SK-N-DZ (cell line): ENCODE data around the gene GZF1.

Experiments
- DNase-seq: peaks from one replicate; pipeline ENCODE4 v3.0.0-alpha.2; 2015; ENCODE audit warnings: low spot score

The GZF1 gene

DNA sequence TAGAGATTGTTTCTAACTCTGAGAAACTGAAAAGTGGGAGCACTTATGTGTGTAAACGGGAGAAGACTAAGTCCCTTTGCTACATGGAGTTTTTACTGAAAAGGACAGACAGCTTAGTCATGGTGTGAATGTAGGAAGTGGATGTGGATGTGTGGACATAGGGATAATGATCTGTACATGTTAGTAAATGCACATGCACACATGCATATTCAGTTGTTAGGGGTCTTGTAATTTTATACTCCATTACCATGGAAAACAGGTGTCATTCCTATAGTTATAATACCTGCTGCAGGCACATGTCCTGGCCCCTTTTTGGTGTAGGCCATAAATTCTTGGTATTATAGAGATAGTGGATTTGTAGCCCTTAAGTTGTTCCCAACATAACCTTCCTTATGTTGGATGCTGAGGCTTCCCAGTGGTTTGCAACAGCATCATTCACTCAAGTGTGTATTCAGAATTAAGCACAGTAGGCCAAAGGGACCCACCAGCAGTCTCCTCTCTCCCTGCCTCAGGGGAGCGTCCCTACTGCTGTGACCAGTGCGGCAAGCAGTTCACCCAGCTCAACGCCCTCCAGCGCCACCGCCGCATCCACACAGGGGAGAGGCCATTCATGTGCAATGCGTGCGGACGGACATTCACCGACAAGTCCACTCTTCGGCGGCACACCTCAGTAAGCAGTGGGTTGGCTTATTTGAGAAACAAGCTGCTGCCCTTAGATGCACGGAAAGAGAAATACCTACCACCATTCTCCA lies 7.3 kb downstream of the GZF1 start:
- no peak for DNase-seq

DNA sequence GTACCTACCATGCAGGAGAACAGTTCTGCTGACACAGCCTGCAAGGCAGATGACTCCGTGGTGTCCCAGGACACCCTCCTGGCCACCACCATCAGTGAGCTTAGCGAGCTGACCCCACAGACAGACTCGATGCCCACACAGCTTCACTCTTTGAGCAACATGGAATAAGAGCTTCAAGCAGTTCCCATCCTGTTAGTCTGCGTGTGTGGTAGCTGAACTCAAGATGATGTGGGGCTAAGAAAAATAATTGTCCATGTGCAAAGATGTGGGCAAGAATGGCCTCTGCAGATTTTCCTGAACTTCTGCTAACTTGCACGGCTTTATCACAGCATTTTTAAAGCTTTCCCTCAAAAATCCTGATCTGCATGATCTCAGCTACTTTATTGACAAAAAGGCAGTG lies 8.3 kb downstream of the GZF1 start:
- DNase-seq: no peak

DNA sequence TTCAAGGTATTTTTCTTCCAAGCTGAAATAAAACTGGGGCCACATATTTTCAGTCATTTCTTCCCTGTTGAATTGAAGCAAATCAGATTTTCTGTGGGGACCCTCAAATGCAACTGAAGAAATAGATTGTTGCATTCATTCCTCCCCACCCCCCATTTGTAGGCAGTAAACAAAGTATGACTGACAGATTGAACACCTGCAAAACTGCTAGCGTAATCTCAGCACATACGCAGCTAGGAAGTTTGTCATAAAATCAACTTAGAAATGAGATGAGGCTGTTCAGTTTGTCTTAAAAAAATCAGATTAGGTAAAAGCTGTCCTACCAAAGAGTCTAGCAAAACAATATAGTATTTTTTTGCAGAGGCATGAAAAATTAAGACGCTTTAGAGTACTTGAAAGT lies 8.9 kb downstream of the GZF1 start:
- DNase-seq: no peak

DNA sequence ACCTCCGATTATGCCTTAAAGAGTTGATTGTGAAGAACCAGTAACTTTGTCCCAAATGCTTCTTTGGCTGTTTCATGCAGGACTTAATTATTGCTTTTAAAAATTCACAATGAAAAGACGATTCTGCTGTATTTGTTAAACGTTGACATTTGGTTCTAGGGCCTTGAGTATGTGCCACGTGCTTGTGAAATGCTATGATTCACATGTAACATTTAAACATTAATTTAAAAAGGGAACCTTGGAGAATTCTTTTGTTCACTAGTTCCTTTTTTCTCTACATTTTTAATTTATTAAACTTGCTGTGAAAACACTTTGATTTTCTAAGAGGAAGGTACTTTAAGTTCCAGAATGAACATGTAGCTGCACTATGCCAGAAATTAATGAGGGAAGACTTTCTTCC lies 9.5 kb downstream of the GZF1 start:
- no peak for DNase-seq

DNA sequence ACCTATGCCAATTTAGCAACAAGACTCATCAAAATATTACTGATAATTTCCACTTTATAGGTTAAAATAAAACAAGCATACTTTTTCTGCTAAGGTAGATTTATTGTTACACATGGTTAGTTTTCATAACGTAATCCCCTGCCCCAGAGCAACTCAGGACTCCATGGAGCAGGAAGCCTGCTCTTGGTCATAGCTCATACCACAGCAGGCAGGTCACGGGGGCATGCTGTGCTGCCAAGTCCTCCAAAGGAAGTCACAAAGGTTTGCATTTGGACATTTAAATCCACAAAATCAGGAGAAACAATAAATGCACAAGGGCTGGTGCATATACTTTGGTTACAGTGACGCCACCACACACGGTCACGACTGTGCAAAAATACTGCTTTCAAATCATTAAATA lies 12.5 kb downstream of the GZF1 start:
- no peak for DNase-seq

DNA sequence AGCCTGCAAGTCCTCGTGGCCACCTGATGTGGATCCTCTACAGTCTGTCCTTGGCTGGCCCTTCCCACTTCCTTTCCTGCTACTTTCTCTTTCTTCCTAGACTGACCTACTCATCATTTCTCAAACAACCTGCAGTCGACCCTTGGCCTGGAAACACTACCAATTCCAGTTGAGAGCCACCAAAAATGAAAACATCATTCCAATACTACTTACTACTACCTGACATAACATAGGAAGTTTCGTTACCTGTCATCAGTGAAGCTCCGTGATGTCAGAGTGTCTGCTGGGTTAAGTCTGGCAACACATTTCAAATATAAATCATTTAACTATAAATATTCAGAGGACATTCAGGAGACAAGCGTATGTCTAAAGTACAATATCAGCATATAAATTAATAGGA lies 13.8 kb downstream of the GZF1 start:
- no peak for DNase-seq

DNA sequence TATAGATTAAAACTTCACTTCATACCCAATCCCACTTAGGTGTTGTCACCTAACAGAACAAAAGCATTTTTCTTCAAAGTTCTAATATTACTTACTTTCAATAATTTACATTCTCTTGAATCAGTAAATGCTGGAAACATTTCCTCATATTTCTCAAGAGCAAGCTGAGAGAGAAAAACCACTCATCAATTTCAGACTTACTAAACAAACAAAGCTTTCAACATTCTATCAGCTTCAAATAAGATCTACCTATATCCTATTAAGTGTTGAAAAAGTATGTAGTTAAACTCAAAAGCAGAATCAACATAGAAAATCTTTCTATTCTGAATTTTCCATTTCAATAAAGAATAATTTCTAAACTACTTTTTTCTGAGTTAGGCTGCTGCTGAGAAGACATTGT lies 17.8 kb downstream of the GZF1 start:
- DNase-seq: no peak

DNA sequence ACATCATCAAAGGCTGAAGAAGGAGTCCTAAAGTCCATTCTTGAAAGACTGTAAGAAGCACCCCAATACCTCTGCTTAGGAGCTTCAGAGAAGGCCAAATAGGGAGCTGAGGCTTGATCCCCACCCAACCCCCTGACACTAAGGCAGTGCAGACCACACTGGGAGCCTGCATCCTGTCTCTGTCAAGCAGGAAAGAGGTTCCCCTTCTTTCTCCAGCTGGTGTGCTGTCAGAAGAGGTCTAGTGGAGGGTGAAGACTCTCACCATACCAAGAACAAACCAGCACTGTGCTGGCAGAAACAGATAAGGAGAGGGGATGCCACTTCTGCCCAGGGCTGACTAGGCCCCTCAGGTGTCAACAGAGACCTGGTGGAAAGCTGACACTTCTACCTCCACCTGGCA lies 19.9 kb downstream of the GZF1 start:
- no peak for DNase-seq

DNA sequence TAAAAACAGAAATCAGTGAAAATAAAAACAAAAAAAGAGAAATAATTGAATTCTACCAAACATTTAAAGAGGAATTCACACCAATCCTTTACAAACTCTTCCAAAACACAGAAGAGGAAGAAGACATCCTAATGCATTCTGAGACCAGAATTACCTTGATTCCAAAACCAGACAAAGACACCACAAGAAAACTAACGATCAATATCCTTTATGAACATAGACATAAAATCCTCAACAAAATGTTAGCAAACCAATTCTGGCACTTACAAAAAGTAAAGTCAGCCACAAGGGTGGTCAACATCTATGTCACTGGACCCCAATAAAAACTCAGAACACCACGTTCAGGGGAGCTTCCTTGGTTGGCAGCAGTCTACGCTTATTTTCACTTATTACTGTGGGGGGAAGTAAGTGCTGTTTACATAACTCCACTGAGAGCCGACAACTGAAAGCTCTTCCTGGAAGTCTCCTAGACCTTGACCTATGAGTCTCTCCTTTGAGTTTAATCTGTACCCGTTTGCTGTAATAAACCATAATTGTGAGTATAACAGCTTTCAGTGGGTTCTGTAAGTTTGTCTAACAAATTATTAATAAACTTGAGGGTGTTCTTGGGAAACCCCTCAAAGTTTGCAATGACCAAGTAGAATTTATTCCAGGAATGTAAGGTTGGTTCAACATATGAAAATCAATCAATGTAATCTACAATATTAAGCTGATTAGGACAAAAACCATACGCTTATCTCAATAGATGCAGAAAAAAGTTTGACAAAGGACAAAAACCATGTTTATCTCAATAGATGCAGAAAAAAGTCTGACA lies 24.5 kb downstream of the GZF1 start:
- no peak for DNase-seq

DNA sequence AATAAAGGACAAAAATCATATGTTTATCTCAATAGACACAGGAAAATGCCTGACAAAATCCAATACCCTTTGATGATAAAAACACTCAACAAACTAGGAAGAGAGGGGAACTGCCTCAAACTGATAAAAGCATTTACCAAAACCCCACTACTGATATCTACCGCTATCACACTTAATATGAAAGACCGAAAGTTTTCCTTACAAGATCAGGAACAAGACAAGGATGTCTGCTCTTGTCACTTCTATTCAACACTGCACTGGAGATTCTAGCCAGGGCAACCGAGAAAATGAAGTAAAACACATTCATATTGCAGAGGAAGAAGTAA lies 25.1 kb downstream of the GZF1 start:
- no peak for DNase-seq

DNA sequence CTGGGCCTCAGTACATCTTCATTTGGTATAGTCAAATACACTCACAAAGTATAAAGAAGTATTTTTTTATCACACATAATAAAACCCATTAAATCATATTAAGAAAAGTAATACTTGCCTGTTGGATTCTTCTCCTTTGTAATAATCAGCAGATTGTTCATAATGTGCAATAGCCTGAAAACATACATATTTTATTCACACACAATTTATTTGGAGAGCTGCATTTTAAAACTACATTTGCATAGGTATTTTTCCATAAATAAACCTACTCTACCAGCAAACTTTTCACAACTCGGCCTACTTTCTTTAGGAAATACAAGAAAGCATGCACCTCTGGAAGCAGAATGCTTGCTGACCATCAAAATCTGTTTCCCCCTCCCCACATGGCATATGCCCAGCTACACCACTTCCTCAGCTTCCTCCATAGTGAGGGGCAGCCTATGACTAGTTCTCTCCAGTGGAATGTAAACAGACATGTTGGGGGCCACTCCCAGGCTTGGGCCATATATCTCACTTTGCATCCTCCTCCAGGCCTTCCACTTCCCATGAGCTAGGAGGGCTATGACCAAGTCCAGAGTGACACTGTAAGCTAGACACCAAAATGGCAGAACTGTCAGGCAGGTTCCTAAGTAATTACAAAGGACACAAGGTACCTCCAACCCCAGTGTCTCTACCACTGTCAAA lies 28.3 kb downstream of the GZF1 start:
- DNase-seq: no peak

DNA sequence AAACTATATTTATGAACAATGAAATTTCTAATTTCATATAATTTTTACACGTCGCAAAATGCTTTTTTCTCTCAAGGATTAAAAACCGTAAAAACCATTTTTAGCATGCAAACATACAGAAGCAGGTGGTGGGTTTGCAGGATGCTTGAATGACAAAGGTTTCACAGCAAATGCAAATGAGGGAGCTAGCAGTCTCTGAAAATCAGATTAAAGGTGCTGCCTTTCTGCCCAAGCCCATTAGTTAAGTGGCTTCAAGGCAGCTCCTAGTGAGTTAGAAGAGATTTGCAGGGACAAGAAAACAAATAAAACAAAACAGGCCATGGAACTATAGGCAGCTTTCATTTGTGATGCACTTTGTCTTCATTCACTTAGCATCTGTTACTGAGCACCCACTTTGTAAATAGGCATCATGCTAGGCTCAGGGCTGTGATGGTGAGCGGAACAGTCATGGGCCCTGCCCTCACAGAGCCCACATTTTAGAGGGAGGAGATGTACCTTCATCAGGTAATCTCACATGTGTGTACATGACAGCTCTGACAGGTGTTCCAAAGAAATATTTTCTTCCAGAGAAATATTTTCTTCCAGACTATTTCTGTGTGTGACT lies 29.8 kb downstream of the GZF1 start:
- DNase-seq: no peak

DNA sequence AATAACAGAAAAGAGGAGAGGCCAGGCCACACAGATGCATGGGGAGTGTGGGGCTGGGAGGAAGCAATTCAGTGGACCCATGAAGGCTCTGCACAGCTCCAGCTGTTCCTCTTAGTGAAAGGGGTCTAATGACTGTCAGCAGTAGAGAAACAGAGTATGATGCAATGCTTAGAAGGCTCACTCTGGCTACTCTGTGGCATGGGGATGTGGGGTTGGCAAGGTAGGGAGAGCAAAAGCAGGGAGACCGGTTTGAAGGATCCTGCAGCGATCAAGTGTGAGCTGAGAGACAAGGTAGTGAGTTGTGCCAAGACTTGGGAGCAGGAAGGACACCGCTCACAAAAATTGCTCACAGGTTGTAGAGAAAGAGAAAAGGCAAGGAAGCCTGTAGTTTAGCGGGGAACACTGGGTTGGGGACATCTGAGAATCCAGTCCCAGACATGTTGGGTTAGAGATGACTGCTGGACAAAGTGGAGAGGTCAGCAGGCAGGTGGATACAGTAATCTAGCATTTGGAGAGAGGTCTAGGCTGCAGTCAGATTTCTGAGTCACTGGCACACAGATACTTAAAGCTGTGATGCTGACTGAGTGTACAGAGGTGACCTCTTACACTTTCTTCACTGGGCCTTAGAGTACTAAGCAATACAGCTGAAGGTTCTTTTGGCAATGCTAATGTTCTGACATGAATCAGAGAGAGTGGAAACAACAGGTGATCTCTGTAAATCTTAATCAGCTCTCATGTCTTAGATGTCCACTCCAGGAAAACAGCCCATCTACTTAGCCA lies 32.2 kb downstream of the GZF1 start:
- no peak for DNase-seq

DNA sequence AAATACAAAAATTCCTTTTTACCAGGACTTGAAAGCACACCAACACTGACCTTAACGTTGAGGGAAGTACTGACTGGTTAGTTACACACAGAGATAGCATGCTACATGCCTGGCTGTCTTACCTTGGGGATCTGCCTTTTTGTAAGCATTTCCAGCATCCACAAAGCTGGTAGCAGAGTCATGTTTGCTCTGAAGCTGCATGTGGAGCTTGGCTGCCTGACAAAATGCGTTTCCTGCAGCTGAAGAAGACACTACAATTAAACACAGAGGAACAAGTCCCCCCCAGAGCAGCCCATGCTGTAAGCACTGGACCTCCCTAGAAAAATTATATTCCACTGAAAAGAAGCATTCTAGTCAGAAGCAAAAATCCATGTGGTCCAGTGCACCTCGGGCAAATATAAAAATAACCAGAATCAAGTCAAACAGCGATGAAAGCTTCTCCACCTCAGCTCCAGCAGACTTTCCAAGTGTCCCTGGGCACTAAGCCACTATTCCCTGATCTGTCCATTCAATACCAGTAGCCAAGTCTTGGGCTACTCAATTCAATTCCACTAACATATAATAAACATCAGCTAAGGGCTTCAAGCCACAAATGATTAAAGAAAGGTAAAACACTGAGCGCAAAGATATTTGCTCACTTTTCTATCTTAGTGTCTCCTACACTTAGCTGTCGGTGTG lies 35.1 kb downstream of the GZF1 start:
- no peak for DNase-seq

DNA sequence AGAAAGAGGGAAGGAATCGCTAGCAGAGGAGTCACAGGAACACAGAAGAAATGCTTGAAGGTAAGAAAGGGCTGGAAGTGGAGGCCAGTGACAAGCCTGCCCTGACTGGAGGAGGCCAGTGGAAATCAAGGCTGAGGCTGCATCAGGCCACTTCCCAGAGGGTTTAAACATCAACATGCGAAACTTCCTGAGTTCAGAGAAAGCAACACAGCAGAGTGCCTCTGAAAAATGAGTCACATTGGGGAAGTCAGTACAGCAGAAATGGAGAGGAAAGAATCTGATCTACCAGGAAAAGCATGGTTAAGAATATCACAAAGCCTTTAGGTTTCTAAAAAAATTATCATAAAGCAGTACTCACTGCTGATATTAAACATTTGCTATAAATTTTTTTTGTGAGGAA lies 36.0 kb downstream of the GZF1 start:
- DNase-seq: no peak

DNA sequence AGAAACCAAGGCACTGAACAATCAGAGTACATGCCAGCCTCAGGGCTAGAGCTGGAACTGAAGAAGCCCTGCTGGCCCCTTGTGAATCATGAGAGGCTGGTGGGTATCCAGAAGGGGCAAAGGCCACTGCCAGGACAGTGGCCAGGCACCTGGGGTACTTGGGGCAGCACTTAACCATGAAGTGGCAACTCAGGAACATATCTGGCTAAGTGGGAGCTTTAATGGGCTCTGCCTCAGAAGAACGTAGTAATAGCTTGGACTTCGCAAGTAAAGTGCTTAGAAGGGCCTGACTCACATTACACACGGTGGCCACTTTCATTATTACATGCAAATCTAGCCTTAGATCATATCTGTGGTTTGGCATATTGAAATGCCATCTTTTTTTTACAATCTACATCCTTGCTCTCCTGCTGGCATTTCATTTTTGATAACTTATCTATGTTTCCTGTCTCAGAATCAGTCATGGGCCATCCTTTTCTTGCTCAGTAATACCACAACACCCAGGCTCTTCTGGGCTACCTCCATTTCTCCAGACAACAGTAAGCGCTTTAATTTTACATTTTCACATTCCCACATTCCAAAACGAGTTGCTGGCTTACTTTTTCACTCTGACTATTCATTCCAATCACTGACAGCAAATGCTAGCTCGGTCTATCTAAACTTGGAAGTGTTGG lies 37.7 kb downstream of the GZF1 start:
- DNase-seq: no peak

DNA sequence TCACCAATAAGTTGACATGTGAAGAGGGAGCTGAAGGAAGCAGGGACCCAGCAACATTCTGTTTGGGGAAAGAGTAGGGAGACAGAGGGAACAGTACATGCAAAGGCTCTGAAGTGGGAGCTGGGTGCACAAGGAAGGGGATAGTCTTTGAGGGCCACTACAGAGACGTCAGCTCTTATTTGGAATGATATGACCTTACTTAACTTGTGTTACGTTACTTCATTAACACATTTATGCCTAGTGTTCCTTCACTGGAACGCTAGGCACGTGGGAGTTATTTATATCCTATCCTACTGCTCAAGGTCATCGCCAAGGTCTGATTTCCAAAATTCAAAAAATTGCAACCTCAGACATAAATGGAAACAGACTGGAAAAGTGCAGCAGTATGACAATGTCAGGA lies 39.1 kb downstream of the GZF1 start:
- no peak for DNase-seq

DNA sequence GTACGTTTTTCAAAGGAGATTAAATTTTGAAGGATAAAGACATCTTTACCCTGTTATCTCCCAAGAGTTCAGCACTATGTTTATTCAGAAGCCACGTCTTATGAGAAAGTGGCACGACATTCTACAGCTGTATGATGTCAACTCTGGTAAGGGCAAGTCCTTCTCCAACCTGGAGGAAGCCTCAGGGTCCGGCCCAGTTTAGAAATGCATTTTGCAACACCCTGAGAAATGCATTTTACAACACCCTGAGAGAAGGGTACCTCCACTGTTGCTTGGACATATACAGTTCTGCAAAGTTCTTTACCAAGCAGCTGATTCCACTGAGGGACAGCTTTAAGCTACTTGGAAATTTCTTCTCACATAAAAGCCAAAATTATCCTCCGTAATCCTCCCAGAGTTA lies 41.8 kb downstream of the GZF1 start:
- DNase-seq: no peak

DNA sequence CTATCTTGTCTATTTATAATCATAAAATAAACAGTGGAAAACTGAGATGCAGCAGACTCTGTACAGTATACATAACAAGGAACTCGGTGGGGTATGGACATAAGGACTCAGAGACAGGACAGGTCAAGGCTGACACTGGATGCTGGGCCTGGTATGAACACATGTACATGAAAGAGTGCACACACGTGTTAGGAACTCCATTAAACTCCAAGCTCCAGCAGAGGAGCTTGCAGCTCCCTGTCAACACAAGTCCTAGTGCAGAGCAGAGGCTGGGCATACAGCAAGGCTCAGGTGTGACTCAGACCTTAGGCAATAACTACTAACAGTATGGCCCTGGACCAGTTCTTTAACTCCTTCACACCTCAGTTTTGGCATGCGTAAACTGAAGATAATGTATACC lies 42.2 kb downstream of the GZF1 start:
- no peak for DNase-seq

DNA sequence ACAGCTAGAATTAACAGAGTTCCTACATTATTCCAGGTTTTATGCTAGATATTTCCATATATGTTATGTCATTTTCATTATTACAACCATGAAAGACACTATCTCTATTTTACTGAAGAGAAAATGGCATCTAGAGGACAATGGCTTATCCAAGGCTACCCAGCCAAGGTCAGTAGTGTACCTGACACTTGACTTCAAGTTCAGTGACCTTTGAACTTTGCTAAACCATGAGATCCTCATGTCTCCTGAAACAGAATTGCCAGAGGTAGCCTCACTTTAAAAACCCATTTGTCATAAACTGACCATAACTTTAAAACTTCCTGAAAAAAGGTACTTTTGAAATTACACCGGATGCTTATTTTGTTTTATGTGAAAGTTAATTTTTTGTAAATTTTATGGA lies 44.9 kb downstream of the GZF1 start:
- no peak for DNase-seq
